Activated naive CD4-positive, alpha-beta T cell (primary cell): ENCODE data around the gene ARFGEF3.
"Not testable (repeated sequence)": the region's sequence is repeated elsewhere in the genome, so short reads cannot be mapped to it uniquely, and the experiment has no call there.

Source experiments
- DNase-seq, 4 experiments: peaks; one replicate each; lab custom pipeline; 2025; lab: John Stamatoyannopoulos, UW

The ARFGEF3 gene

DNA sequence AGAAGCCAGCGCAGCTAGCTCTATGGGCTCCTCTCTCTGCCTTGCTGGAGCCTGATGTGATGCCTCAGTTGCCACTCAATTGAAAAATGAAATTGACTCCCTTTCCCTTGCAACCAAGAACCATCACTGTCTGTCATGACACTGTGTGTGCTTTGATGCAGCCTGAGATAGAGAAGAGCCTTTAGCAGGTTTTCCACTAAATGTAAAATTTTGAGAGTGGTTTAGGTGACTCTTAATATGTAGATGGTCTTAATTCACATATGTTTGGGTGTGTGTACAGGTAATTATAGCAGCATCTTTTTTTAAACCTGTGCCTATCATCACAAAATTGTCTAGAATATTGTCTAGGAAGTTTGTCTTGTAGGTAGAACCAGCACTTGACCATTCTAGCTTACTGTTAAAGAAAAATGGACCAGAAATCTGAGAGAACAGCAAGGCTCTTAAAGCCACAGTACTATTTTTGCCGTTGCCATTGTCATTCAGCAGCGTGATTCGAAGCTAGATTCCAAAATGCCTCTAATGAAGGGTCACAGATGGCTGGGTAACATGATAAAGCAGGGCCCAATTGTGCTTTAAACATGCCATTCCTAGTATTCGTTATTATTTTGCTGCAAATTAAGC, 1.3 kb downstream of the ARFGEF3 start:
- DNase-seq, result no peak

DNA sequence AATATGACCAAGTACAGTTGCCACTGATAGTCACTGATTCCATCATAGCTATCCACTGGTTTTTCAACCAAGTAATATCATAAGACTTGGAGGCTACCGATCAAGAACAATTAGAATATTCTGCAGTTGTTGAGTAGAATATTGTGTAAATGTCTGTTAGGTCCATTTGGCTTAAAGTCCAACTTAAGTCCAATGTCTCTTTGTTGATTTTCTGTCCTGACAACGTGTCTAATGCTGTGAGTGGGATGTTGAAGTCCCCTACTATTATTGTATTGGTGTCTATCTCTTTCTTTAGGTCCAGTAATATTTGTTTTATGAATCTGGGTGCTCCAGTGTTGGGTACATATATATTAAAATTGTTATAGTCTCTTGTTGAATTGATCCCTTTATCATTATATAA, 13.9 kb downstream of the ARFGEF3 start:
- DNase-seq, result no peak

DNA sequence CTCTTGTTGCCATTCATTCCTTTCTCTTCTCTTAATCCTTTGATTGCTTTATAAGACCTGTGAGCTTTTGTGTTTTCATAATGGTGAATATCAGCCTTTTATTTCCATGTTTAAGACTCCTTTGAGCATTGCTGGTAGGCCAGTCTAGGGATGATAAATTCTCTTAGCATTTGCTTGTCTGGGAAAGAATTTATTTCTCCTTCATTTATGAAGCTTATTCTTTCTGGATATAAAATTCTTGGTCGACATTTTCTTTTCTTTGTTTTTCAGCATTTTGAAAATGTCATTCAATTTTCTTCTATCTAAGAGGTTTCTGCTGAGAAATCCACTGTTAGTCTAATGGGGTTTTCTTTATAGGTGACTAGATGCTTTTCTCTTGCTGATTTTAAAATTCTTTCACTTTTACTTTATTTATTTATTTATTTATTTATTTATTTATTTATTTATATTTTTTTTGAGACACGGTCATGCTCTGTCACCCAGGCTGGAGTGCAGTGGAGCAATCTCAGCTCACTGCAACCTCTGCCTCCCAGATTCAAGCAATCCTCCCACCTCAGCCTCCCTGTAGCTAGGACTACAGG, 15.0 kb downstream of the ARFGEF3 start:
- no peak for DNase-seq

DNA sequence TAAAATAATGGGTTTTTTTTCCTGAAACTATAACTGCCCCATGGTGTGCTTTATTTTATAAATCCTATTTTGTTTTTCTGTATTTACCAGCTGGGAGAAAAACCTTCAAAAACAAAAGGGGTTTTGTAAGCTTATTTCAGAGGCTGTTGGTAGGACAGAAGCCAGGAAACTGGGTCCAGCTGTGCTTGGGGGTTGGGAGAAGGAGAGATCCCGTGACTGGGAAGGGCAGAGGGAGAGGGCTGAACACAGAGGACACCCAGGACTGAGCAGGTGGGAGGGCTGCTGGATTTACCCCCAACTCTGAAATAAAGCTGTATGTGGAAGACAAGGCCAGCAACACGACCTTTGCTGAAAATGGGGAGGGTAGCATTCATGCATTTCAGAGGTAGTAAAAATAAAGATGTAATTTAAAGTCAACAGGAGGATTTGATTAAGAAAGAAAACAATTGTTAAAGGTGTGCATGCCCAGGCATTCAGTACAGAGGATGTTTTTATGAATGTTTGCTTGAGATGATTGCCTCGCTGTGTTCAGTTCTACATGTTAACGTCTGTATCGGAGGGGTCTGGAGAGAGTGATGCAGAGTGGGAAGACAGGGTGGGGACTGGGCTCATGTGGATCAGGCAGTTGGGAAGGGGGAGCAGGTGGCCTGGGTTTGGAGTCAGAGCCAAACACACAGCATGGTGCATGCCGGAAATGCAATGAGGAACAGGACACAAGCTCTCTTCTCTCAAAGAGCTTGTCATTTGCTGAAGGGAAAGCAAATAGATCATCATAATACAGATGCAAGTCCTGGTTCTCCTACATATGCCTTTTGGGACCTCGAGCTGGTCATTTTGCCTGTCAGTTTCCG, 21.4 kb downstream of the ARFGEF3 start:
- DNase-seq, result no peak

DNA sequence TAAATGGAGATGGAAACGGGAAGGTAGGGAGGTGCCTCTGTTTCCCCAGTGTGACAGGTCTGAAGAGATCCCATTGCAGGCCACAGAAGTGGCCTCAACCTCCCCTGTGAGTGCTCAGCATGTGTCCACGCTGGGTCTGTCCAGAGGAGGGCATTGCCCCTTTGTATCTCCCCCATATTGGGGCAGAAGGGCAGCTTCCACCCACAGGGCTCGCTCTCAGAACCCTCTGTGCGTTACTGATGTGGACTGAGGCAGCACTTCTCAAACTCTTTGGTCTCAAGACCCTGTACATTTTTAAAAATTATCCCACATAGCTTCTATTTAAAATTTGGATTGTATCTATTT, 22.0 kb downstream of the ARFGEF3 start:
- no peak for DNase-seq

DNA sequence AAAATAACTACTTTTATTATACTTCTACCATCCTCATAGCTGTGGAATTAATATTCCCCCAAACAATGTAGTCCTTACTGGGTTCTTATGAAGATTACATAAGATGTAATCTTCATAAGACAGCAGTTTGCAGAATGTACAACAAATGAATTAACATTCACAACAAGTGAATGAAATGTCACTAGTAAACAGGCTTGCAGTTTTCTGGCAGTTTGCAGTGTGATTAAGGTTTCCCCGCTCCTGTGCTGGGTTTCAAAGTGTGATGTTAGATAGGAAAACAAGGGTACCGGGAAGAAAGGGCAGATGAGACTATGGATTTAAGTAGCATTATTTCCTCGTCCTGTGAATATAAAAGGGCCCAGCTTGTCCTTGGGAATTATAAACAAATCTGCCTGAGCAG, 22.5 kb downstream of the ARFGEF3 start:
- DNase-seq, result no peak

DNA sequence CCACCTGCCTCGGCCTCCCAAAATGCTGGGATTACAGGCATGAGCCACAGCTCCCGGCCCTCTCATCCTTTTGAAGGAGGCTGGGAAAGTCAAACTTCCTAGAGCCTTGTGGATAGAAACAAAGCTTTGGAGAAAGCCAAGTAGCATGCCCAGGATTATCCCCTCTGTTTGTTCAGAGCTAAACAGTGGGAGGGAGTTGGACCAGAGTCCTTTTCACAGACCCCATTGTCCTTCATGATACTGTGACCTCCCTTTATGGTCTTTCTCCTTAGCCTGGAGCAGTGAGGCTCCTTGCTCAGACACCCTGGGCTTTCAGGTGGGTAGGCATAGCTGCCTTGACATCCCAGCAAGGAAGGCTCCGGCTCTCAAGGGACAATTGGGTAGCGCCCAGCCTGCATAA, 25.4 kb downstream of the ARFGEF3 start:
- no peak for DNase-seq

DNA sequence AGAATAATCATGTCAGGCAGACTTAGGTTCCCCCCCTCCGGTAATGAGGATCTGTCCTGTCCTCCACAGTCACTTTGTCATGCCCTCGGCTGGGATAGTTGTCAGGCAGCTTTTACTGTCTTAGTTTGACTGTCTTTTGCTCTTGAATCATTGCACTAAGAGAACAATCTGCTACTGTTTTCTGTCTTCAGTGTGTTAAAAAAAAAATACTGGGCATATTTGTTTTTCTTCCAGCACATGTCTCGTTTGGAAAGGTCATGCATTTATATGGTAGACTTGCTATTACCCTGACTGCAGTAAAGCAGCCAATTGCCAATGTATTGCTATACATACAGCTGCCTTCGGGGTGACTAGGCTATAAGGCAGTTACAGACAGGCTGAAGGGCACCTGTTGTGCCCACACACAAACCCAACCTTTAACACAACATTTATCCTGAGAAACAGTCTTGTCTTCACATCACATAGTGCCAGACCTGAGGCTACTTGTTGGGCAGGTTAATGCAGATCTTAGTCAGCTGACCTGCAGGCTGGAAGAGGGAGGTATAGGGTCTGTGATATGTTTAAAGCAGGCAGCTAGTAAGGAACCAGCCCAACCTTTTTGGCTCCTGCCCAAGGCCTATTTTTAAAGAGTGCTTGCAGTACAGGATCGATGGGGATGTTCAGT, 26.7 kb downstream of the ARFGEF3 start:
- DNase-seq, result no peak

DNA sequence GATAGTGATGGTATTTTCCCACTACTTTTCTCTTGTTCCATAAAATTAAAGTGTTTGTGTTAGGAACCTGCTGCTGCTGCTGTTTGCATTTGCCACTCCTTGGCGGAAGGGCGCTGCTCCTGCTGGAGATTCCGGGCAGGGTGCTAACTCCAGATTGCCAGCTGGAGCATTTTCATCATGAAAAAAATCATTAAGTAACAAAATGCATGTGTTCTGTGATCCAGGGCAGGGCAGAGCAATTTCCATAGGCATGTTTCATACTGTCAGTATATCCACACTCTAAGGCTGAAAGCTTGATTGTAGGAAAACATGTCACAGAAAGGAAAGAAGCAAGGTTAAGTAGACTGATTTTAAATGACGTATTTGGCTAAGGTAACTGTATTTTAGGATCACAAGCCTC, 32.5 kb downstream of the ARFGEF3 start:
- DNase-seq, result no peak

DNA sequence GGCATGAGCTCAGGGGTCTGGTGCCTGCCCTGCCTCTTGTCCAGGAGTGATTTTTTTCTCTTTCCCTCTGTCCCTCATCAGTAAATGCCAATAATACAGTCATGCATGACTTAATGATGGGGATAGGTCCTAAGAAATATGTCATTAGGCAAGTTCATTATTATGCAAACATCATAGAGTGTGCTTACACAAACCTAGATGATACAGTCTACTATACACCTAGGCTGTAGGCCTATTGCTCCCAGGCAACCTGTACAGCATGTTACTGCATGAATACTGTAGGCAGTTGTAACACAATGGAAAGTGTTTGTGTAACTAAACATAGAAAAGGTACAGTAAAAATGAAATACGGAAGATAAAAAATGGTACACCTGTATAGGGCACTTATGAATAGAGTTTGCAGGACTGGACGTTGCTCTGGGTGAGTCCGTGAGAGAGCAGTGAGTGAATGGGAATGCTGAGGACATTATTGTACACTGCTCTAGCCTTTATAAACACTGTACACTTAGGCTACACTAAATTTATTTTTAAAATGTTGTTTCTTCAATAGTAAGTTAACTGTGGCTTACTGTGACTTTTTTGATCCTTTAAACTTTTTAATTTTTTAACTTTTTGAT, 34.5 kb downstream of the ARFGEF3 start:
- DNase-seq, result no peak

DNA sequence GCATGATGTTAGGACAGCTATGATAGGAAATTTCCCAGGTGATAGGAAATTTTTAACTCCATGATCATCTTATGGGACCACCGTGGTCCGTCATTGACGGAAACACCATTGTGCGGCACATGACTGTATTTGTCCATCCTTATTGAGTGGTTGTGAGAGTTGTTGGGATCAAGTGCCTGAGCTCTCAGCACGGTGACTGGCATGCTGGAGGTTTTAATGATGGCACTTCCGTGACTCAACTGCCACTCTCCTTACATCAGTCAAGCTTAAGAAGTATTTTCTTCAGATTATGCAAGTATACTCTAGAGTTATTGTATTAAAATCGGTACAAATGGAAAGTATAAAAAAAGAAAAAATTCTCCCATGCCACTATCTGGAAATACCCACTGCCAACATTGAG, 35.8 kb downstream of the ARFGEF3 start:
- no peak for DNase-seq

DNA sequence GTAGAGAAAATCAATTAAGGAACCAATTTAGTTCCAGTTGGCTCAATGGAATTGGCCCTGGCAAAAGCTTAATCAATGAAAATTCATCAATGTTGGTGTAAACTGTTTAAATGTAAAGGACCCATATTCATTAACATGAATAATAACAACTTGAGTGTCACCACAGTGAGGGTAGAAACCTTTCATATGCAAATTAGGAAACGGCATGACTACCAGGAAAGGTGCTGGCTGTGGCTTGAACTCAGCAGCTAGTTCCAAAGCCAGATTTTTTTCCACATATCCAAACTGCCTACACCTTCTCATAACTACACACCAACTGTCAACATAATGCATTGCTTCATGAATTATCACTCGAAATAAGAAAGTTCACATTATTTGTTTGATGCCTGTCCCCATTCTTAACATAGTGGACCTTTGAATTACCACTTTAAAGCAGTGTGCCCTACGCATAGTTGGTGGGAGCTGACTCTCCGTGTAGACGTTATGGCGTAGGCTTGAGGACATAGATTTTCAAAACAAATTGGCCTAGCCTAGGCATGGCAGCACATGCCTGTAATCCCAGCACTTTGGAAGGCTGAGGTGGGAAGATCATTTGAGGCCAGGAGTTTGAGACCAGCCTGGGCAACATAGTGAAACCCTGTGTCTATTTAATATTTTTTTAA, 36.8 kb downstream of the ARFGEF3 start:
- DNase-seq, result no peak

DNA sequence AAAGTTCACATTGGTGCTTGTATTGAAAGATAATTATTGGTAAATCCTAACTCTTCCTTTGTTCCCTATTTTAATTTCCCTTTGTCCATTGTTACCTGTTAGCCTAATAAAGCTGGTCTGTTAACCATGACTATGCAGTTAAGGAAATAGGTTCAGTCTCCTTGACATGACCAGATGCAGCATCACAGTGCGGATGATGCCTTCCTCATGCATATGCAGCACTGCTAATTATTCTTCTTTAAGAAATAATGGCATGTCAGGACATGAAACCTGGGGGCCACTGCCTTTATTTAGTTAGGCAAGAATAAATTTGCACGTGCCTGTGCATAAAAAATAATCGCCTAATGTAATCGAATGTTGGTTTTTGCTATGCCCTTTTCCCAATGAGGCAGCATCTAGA, 40.1 kb downstream of the ARFGEF3 start:
- no peak for DNase-seq

DNA sequence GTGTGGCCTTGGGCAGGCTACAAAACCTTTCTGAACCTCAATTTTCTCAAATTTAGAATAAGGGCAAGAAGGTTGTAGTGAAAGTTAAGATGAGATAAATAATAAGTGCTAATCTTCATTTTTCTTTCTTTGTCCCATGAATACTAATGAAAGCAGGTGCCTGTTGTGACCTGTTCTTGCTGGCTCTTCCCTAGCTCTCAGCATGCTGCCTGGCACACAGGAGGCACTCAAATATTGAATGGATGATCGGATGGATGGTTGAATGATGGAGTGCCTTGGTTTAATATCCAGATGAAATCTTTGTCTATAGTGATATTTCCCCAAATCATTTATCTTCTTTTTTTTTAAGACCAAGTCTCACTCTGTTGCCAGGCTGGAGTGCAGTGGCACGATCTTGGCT, 41.6 kb downstream of the ARFGEF3 start:
- DNase-seq, result no peak

DNA sequence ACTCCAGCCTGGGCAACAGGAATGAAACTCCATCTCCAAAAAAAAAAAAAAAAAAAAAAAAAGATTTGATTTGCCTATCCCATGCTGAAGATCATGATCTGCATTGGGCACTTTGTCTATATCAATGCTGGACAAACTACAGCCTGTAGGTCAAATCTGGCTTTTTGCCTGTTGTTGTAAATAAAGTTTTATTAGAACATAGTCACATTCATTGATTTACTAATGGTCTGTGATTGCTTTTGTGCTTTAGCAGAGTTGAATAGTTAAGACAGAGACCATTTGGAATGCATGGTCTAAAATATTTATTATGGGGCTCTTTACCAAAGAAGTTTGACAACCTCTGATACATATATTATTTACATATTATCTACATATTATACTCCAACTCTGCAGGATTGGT, 42.6 kb downstream of the ARFGEF3 start:
- no peak for DNase-seq

DNA sequence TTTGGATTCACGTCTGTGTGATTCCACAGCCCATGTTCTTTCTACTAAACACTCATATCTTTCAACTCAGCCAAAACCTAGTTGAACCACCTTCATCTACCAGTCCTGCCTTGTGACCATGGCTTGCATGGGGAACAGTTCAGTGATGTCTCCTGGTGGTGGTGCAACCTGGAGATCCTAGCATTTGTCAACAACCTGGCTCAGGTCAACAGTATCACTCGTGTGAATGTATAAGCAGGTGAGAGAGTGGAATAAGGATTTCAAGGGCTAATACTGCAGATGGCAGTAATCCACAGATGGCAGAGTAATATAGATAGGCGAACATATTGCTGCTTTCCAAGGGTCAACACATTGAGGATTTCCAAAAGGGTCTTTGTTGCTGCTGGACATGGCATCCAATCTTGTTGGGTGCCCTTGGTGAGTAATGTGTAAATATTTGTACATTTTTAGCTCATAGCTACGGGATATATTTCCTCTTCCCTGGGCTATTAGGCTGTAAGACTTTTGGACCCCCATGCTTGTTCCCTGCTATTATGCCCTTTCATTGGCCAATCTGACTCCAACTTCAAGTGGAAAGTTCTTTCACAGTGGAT, 43.1 kb downstream of the ARFGEF3 start:
- no peak for DNase-seq

DNA sequence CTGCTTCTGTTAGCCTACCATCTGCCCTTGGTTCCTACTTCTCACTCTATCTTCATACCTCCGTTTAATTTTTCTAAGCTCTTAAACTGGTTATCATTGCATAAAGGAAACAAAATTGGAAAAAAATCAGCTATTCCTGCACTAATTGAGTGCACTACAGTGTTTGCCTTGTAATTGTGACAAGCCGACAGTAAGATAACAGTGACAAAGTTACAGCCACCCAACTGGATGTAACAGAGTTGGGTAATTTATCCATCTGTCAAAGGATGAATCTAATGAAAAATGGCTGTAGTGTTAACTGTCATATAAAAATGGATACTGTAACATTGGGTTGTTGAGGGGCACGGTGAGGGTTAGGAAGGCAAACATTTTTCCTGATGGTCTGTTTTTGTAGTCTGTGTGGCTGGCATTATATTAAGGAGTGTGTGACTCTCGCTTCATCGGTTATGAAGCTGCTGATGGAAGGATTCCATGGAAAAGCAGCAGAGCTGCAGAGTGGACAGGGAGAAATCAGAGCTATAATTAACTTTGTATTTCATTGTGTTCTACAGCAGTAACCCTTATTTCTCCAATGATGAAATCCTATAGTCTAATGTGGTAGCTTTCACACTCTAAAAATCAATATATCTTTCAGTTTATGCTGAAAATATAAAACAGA, 43.8 kb downstream of the ARFGEF3 start:
- no peak for DNase-seq

DNA sequence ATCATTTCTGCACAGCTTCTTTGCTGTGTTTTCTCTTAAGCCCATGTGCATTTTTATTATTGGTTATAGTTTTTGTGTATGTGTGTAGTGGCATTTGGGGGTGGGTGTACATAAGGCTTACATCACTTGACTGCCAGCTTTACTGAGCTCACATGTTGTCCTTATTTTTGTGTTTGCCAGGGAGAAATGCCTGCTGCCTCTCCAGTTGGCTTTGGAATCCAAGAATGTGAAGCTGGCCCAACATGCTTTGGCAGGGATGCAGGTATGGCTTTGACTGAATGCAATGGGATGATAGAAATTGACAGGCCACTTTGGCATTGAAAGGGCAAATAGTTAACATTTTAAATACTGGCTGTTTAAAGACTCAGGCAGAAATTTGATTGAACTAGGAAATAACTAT, 45.1 kb downstream of the ARFGEF3 start:
- DNase-seq, result no peak

DNA sequence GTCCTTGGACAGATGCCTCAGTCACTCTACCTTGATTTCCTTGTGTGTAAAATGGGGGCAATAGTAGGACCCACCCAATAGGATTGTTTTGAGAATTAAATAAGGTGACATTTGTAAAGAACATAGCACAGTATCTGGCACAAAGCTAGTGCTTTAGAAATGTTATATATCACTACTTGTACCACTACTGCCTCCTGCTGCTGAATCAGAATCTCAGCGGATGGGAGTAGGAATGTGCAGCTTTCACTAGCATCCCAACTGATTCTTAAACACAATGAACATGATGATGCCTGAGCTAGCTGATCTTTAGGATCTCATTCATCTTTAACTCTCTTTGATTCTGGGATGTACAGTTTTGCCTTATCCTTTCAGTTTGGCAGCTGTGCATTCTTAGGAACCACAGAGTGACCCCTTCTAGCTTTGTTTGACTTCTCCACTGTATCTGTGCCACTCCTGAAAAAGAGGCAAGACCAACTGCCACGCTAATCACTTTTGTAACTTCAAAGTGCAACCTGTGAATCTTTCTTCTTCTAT, 49.4 kb downstream of the ARFGEF3 start:
- no peak for DNase-seq

DNA sequence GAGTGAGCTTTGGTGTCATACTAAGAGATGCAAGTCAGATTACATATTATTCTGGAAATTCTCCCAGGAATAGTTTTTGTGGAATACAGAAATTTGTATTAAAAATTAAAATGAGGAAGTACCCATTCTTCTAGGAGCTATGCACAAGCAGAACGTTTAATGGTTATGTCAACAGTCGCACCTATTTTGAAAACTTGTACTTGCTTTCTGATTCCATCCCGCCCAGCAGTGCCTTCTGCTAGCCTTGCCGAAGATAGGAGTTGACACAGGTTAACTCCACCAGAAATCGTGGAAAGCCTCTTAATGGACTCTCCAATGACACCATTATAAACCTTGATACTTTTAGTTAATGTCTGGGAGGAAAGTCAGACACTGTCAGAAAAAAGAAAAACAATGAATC, 49.9 kb downstream of the ARFGEF3 start:
- no peak for DNase-seq

DNA sequence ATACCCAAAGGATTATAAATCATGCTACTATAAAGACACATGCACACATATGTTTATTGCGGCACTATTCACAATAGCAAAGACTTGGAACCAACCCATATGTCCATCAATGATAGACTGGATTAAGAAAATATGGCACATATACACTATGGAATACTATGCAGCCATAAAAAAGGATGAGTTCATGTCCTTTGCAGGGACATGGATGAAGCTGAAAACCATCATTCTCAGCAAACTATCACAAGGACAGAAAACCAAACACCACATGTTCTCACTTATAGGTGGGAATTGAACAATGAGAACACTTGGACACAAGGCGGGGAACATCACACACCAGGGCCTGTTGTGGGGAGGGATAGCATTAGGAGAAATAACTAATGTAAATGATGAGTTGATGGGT, 50.8 kb downstream of the ARFGEF3 start:
- not testable (repeated sequence) for DNase-seq
